Activated naive CD4-positive, alpha-beta T cell treated with Interleukin-2 at 50 U/mL for 16 hours (primary cell): ENCODE results near the gene DRICH1.
"Not testable (repeated sequence)": the region's sequence is repeated elsewhere in the genome, so short reads cannot be mapped to it uniquely, and the experiment has no call there.

Source experiments
- DNase-seq: peaks from one replicate; pipeline ENCODE4 v3.0.0-alpha.2; 2020

DRICH1 gene

GRCh38 chr22:23597576-23598268, 34.4 kb downstream of the DRICH1 start:
- DNase-seq: not testable (repeated sequence)

GRCh38 chr22:23595904-23596303, 36.2 kb downstream of the DRICH1 start:
- not testable (repeated sequence) for DNase-seq

- DNase-seq: no peak
Observed at GRCh38 chr22:23591846-23592245, 40.3 kb downstream of the DRICH1 start.

GRCh38 chr22:23591201-23591791, 40.8 kb downstream of the DRICH1 start:
- peak; percentile 54 for DNase-seq

- DNase-seq: no peak
Observed at GRCh38 chr22:23583836-23584235, 48.3 kb downstream of the DRICH1 start.

GRCh38 chr22:23583153-23583552, 49.0 kb downstream of the DRICH1 start:
- DNase-seq: no peak

GRCh38 chr22:23581260-23581650, 50.9 kb downstream of the DRICH1 start:
- no peak for DNase-seq

GRCh38 chr22:23580576-23581259, 51.4 kb downstream of the DRICH1 start:
- DNase-seq: no peak

GRCh38 chr22:23579870-23580575, 52.1 kb downstream of the DRICH1 start, which contains the start of gene IGLL1:
Gene IGLL1 (minus strand): TSS chr22:23580290. CDS start chr22:23580190, 100 bp downstream.
- no peak for DNase-seq

- DNase-seq: no peak
Observed at GRCh38 chr22:23579280-23579679, 52.8 kb downstream of the DRICH1 start.

GRCh38 chr22:23578306-23578705, 53.8 kb downstream of the DRICH1 start:
- DNase-seq: no peak

- DNase-seq: no peak
Observed at GRCh38 chr22:23576681-23577080, 55.4 kb downstream of the DRICH1 start.

GRCh38 chr22:23575601-23576000, 56.5 kb downstream of the DRICH1 start:
- DNase-seq: no peak

- no peak for DNase-seq
Observed at GRCh38 chr22:23574877-23575276, 57.2 kb downstream of the DRICH1 start.

- DNase-seq: no peak
Observed at GRCh38 chr22:23574371-23574811, 57.7 kb downstream of the DRICH1 start.

GRCh38 chr22:23573701-23574235, 58.4 kb downstream of the DRICH1 start:
- DNase-seq: not testable (repeated sequence)

GRCh38 chr22:23573106-23573505, 59.0 kb downstream of the DRICH1 start:
- not testable (repeated sequence) for DNase-seq

- DNase-seq: no peak
Observed at GRCh38 chr22:23571486-23571885, 60.6 kb downstream of the DRICH1 start.

- DNase-seq: no peak
Observed at GRCh38 chr22:23570681-23571080, 61.4 kb downstream of the DRICH1 start.

- no peak for DNase-seq
Observed at GRCh38 chr22:23569716-23570115, 62.4 kb downstream of the DRICH1 start.

- no peak for DNase-seq
Observed at GRCh38 chr22:23569291-23569690, 62.8 kb downstream of the DRICH1 start.

GRCh38 chr22:23566705-23567475, 65.2 kb downstream of the DRICH1 start:
- DNase-seq: no peak
